ENCODE data around the gene RAB1A.
A peak's percentile ranks its signal among the peaks of the same experiment; 100 is the strongest.

Gene RAB1A

GRCh38 chr2:65046633-65047407, 83.1 kb downstream of the RAB1A start:
- DNase-seq, result no peak
- Mint-ChIP-seq H3K27ac (no peak overlapping the region), H3K9me3 (peaks cover 25 to 37% of the 10 kb centered on the region in 2 donors), H3K27me3 (no peaks in the 10 kb centered on the region), H3K4me1 (peaks cover 5% of the 10 kb centered on the region), H3K4me3 (no peak overlapping the region)
- ATAC-seq, result no peak

GRCh38 chr2:65045651-65046050, 84.3 kb downstream of the RAB1A start:
- DNase-seq (no peak), ATAC-seq (no peak)
- Mint-ChIP-seq H3K9me3 (peaks cover 25 to 37% of the 10 kb centered on the region in 2 donors), H3K4me1 (peaks cover 1% of the 10 kb centered on the region), H3K27ac (peak overlapping the region in 1 of 2 donors; percentile 12), H3K27me3 (no peaks in the 10 kb centered on the region), H3K4me3 (no peak overlapping the region)

GRCh38 chr2:65044097-65044735, 85.7 kb downstream of the RAB1A start:
- no peak for DNase-seq
- Mint-ChIP-seq H3K27ac (peak overlapping the region in 1 of 2 donors; percentile 1), H3K4me3 (no peak overlapping the region), H3K4me1 (peaks cover 7% of the 10 kb centered on the region), H3K9me3 (peaks cover 25 to 37% of the 10 kb centered on the region in 2 donors), H3K27me3 (no peaks in the 10 kb centered on the region)
- ATAC-seq, result no peak

- Mint-ChIP-seq H3K4me3 (no peak overlapping the region), H3K4me1 (peaks cover 7% of the 10 kb centered on the region), H3K27ac (no peak overlapping the region), H3K9me3 (peaks cover 16 to 26% of the 10 kb centered on the region in 2 donors), H3K27me3 (no peaks in the 10 kb centered on the region)
- DNase-seq (no peak), ATAC-seq (no peak)
Measured at GRCh38 chr2:65043001-65043400, 86.9 kb downstream of the RAB1A start.

- peak; percentile 65 to 73 for DNase-seq
- ATAC-seq, result peak; percentile 77
- Mint-ChIP-seq H3K27me3 (no peaks in the 10 kb centered on the region), H3K4me3 (peak overlapping the region; percentile 42 to 47), H3K4me1 (peaks cover 7% of the 10 kb centered on the region), H3K9me3 (peaks cover 16 to 23% of the 10 kb centered on the region in 2 donors), H3K27ac (peak overlapping the region in 1 of 2 donors; percentile 59)
Measured at GRCh38 chr2:65040400-65041261, 89.3 kb downstream of the RAB1A start.

- Mint-ChIP-seq H3K27ac (no peak overlapping the region), H3K9me3 (peaks cover 7 to 15% of the 10 kb centered on the region in 2 donors), H3K4me1 (peaks cover 7% of the 10 kb centered on the region), H3K4me3 (no peak overlapping the region), H3K27me3 (no peaks in the 10 kb centered on the region)
- DNase-seq (no peak), ATAC-seq (no peak)
Measured at GRCh38 chr2:65039640-65040039, 90.3 kb downstream of the RAB1A start.

- DNase-seq (no peak), ATAC-seq (no peak)
- H3K4me1 Mint-ChIP-seq, result peaks cover 12% of the 10 kb centered on the region
- H3K27me3 Mint-ChIP-seq, result no peaks in the 10 kb centered on the region
- no peaks in the 10 kb centered on the region for H3K9me3 Mint-ChIP-seq
- no peak overlapping the region for H3K4me3 Mint-ChIP-seq
- H3K27ac Mint-ChIP-seq, result no peak overlapping the region
Measured at GRCh38 chr2:65037178-65037577, 92.7 kb downstream of the RAB1A start.
